ENCODE results near the gene CLDN22. TPM values are rescaled to one million over a fixed set of nuclear protein-coding genes. Genes with fewer than 3 reads are reported as not detected.
"Not testable (repeated sequence)": the region's sequence is repeated elsewhere in the genome, so short reads cannot be mapped to it uniquely, and the experiment has no call there.

Gene CLDN22
- total RNA-seq, 1 donor from 2014 or later: not detected

- no peak for TF ChIP-seq CTCF (IDR thresholded peaks at IDR 0.05; ENCODE audit: unreplicated experiment)
- Mint-ChIP-seq H3K27ac (no peak overlapping the region), H3K27me3 (ENCODE audit: low read depth) (no peaks in the 10 kb centered on the region), H3K4me1 (peaks cover 20% of the 10 kb centered on the region), H3K36me3 (peaks cover 20% of the 10 kb centered on the region), H3K9me3 (peaks cover 20% of the 10 kb centered on the region), H3K4me3 (no peak overlapping the region)
- no peak for DNase-seq (ENCODE audit: low spot score in 2 of 2, unreplicated experiment in 2 of 2)
Measured at GRCh38 chr4:183324619-183325018, 4.5 kb upstream of the CLDN22 start.

GRCh38 chr4:183324056-183324455, 4.0 kb upstream of the CLDN22 start:
- H3K27ac Mint-ChIP-seq; H3K27me3 Mint-ChIP-seq (ENCODE audit: low read depth); DNase-seq (ENCODE audit: low spot score in 2 of 2, unreplicated experiment in 2 of 2); H3K4me3 Mint-ChIP-seq: not testable (repeated sequence)
- Mint-ChIP-seq H3K36me3 (peaks cover 22% of the 10 kb centered on the region), H3K9me3 (peaks cover 15% of the 10 kb centered on the region), H3K4me1 (peaks cover 19% of the 10 kb centered on the region)

- no peak overlapping the region for H3K4me3 Mint-ChIP-seq
- peaks cover 26% of the 10 kb centered on the region for H3K36me3 Mint-ChIP-seq
- no peak for TF ChIP-seq CTCF (IDR thresholded peaks at IDR 0.05; ENCODE audit: unreplicated experiment)
- peaks cover 13% of the 10 kb centered on the region for H3K9me3 Mint-ChIP-seq
- no peaks in the 10 kb centered on the region for H3K27me3 Mint-ChIP-seq (ENCODE audit: low read depth)
- no peak for DNase-seq (ENCODE audit: low spot score in 2 of 2, unreplicated experiment in 2 of 2)
- peaks cover 13% of the 10 kb centered on the region for H3K4me1 Mint-ChIP-seq
- no peak overlapping the region for H3K27ac Mint-ChIP-seq
Measured at GRCh38 chr4:183323295-183323694, 3.2 kb upstream of the CLDN22 start.

- Mint-ChIP-seq H3K27me3 (ENCODE audit: low read depth) (no peaks in the 10 kb centered on the region), H3K4me3 (no peak within 1 kb of the TSS), H3K4me1 (peaks cover 13% of the 10 kb centered on the region), H3K9me3 (peaks cover 13% of the 10 kb centered on the region), H3K36me3 (peaks cover 26% of the 10 kb centered on the region), H3K27ac (no peak within 1 kb of the TSS)
- DNase-seq (ENCODE audit: low spot score in 2 of 2, unreplicated experiment in 2 of 2): no peak
- TF ChIP-seq CTCF (IDR thresholded peaks at IDR 0.05; ENCODE audit: unreplicated experiment): no peak
Measured at GRCh38 chr4:183322326-183322725, 2.2 kb upstream of the CLDN22 start, which contains the start of gene CLDN24. CLDN24 (minus strand) TSS chr4:183322426; CDS start chr4:183322426, 0 bp downstream.

- H3K4me3 Mint-ChIP-seq: no peak overlapping the region
- peaks cover 10% of the 10 kb centered on the region for H3K9me3 Mint-ChIP-seq
- no peak for DNase-seq (ENCODE audit: low spot score in 2 of 2, unreplicated experiment in 2 of 2)
- peaks cover 23% of the 10 kb centered on the region for H3K36me3 Mint-ChIP-seq
- H3K4me1 Mint-ChIP-seq: peaks cover 13% of the 10 kb centered on the region
- TF ChIP-seq CTCF (IDR thresholded peaks at IDR 0.05; ENCODE audit: unreplicated experiment): no peak
- H3K27me3 Mint-ChIP-seq (ENCODE audit: low read depth): no peaks in the 10 kb centered on the region
- no peak overlapping the region for H3K27ac Mint-ChIP-seq
Measured at GRCh38 chr4:183321516-183321915, 1.4 kb upstream of the CLDN22 start.

- no peak overlapping the region for H3K4me3 Mint-ChIP-seq
- H3K27me3 Mint-ChIP-seq (ENCODE audit: low read depth): no peaks in the 10 kb centered on the region
- H3K4me1 Mint-ChIP-seq: peaks cover 13% of the 10 kb centered on the region
- H3K27ac Mint-ChIP-seq: peak overlapping the region; percentile 40
- no peak for DNase-seq (ENCODE audit: low spot score in 2 of 2, unreplicated experiment in 2 of 2)
- H3K9me3 Mint-ChIP-seq: peaks cover 5% of the 10 kb centered on the region
- peaks cover 18% of the 10 kb centered on the region for H3K36me3 Mint-ChIP-seq
- TF ChIP-seq CTCF (IDR thresholded peaks at IDR 0.05; ENCODE audit: unreplicated experiment): no peak
Measured at GRCh38 chr4:183321079-183321478, 1.0 kb upstream of the CLDN22 start.

Data from mesothelial cell of epicardium (in vitro differentiated cells).